Brain pericyte (primary cell): ENCODE measurements around the gene CAMSAP3.
"Not testable (repeated sequence)": the region's sequence is repeated elsewhere in the genome, so short reads cannot be mapped to it uniquely, and the experiment has no call there.

Source experiments
- DNase-seq: peaks from one replicate; pipeline ENCODE4 v3.0.0-alpha.2; 2012; ENCODE audit warnings: low read depth, low spot score

The CAMSAP3 gene

GRCh38 chr19:7575434-7576040 is 20.1 kb upstream of the CAMSAP3 start:
- no peak for DNase-seq

GRCh38 chr19:7577422-7577821 is 18.2 kb upstream of the CAMSAP3 start:
- not testable (repeated sequence) for DNase-seq

- no peak for DNase-seq
Observed at GRCh38 chr19:7578127-7578526, 17.5 kb upstream of the CAMSAP3 start.

GRCh38 chr19:7579182-7579581 is 16.5 kb upstream of the CAMSAP3 start:
- no peak for DNase-seq

GRCh38 chr19:7582446-7582845 is 13.2 kb upstream of the CAMSAP3 start:
- no peak for DNase-seq

- DNase-seq: no peak
Observed at GRCh38 chr19:7589822-7590221, 5.8 kb upstream of the CAMSAP3 start.

GRCh38 chr19:7590256-7590655 is 5.4 kb upstream of the CAMSAP3 start:
- DNase-seq: no peak

GRCh38 chr19:7596211-7596937 is 711 bp downstream of the CAMSAP3 start:
- DNase-seq: no peak

- no peak for DNase-seq
Observed at GRCh38 chr19:7597689-7598088, 2.0 kb downstream of the CAMSAP3 start.

GRCh38 chr19:7598180-7598579 is 2.5 kb downstream of the CAMSAP3 start:
- no peak for DNase-seq

GRCh38 chr19:7600721-7601120 is 5.1 kb downstream of the CAMSAP3 start:
- no peak for DNase-seq

- no peak for DNase-seq
Observed at GRCh38 chr19:7602240-7602934, 6.7 kb downstream of the CAMSAP3 start.

- DNase-seq: no peak
Observed at GRCh38 chr19:7602935-7603497, 7.4 kb downstream of the CAMSAP3 start.

- DNase-seq: no peak
Observed at GRCh38 chr19:7603919-7604318, 8.3 kb downstream of the CAMSAP3 start.

GRCh38 chr19:7605490-7606222 is 10.0 kb downstream of the CAMSAP3 start:
- DNase-seq: no peak

- no peak for DNase-seq
Observed at GRCh38 chr19:7606289-7606688, 10.6 kb downstream of the CAMSAP3 start.

GRCh38 chr19:7607212-7607873 is 11.7 kb downstream of the CAMSAP3 start:
- DNase-seq: no peak

- DNase-seq: no peak
Observed at GRCh38 chr19:7607874-7608560, 12.4 kb downstream of the CAMSAP3 start.

GRCh38 chr19:7610491-7611240 is 15.0 kb downstream of the CAMSAP3 start:
- DNase-seq: no peak
